GM21447 (cell line): Measurements from ENCODE around the gene CHD5.

Experiments used
- ATAC-seq: cut with Tn5 transposase; IDR thresholded peaks from one replicate; pipeline ENCODE4 v1.9.1; 2021; ENCODE audit not compliant: unreplicated experiment

Gene CHD5

DNA sequence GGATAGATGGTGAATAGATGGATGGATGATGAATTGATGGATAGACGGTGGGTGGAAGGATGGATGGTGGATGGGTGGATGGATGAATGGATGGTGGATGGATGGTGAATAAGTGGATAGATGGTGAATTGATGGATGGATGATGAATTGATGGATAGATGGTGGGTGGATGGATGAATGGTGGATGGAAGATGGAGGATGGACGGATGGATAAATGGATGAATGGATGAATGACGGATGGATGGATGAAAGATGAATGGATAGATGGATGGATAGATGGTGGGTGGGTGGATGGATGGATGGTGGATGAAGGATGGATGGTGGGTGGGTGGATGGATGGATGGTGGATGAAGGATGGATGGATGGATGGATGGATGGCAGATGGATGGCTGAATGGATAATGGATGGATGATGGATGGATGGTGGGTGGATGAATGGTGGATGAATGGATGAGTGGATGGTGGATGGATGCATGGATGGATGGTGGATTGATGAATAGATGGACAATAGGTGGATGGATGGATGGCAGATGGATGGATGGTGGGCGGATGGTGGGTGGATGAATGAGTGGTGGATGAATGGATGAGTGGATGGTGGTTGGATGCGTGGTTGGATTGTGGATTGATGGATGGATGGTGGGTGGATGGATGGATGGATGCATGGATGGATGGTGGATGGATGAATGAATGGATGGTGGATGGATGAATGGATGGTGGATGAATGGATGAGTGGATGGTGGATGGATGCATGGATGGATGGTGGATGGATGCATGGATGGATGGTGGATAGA is 5.3 kb downstream of the CHD5 start:
- no peak for ATAC-seq

DNA sequence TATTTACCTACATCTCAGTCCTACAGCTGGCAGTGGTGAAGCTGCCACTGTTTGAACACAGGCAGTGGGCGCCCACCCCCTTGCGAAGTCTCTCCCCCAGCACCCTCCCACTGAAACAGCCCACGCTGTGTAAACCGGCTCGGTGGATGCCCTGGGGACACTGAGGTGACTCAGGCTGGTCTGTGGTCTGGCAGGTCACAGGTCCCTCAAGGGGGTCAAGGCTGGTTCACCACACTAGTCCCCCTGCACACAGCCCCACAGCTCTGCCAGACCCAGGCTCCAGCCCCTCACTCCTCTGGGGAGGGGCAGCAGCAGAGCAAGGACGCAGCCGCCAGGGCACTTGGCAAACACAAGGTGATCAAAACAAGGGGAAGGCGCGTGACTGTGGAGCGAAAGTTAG is 7.6 kb downstream of the CHD5 start:
- no peak for ATAC-seq

DNA sequence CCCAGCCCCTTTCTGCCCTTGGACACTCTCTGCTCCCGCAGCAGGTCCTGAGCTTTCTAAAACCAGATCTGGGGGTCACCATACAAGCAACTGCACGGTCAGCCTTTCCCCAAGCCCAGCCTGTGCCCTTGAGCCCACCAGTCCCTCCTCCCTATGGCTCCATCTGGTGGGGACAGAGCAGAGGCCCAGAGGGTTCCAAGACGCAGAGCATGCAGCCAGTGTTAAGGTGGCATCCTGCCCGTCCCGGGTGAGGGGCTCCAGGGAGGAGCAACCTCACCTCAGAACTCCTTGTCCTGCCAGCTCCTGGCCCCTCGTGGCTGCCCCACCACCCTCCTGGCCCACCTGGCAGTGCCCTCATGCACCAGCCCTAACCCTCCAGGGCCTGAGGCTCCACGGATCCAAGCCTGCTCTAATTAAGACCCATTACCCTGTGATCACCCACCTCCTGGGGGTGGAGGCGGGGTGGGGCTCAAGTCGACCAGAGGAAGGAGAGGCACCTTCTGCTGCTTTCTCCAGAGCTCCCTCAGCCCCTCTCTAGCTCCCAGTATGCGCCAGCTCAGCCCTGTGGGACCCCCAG is 8.5 kb downstream of the CHD5 start:
- ATAC-seq, result no peak

DNA sequence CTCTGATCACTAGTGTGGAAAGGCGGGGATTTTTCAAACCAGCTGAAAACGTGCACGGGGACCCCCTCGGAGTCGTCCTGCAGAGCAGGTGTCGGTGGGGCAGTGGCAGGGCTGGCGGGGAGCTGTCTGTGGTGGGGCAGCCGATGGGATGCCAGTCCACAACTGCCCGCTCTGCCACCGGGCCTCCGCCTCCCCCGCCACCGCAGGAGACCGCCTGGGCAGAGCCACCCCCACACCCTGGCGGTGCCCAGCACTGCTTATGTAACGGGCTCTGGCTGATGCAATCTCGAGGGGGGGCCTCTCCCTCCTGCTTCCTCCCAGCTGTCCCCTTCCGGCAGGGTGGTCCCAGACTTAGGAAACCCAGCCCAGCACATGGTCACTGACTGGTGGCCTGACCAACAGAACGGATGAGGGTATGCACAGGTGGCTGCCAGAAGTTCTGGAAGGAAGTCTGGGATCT is 9.3 kb downstream of the CHD5 start:
- no peak for ATAC-seq

DNA sequence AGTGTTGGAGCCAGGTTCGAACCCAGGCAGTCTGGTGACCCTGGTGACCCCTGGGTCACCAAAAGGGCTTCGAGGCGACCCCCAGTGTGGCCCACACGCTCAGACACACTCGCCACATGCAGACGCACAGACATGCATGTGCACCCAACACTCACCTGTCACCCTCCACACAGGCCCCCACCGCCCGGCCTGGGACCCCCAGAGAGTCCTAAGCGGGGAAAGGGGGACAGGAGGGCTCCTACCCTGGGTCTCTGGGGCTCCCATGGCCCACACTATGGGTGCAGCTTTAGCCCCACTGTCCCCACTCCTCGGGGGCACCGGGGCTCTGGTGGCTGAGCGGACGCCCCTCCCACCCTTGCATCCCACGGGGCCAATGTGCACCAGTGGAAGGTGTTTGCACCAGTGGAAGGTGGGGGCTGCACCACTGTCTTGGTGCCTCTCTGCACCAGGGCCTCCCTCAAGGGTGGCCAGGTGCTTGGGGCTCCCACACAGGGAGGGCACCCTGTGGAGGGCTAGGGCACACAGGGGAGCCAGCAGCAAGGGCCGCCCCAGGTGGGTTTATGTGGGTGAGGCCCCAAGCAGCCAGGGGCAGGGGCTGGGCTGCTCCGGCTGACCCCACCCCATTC is 9.9 kb downstream of the CHD5 start:
- ATAC-seq, result no peak

DNA sequence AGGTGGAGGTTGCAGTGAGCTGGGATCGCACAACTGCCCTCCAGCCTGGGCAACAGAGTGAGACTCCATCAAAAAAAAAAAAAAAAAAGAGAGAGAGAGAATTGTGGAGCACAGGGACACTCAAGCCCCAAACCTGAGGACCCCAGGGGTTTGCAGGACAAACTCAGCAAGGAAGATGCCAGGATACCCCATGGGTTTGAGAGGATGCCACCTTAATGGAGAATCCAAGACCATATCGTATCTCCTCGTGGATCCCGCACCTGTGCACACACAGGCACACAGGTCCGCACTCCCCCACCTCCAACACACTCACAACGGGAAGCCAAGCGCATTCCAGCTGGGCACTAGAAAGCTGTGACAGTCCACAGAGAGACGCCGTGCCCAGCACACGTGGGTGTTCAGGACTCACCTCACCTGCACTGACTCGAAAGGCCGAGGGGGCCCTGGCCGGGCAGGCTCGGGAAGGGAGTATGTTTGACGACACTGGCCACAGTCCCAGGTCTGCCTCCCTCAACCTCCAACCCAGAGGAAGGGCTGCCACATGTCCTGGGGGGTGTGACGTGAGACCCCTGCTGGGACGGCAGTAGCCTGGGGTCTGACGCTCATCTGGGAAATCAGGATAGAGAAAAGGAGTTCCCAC is 11.1 kb downstream of the CHD5 start:
- ATAC-seq, result no peak

DNA sequence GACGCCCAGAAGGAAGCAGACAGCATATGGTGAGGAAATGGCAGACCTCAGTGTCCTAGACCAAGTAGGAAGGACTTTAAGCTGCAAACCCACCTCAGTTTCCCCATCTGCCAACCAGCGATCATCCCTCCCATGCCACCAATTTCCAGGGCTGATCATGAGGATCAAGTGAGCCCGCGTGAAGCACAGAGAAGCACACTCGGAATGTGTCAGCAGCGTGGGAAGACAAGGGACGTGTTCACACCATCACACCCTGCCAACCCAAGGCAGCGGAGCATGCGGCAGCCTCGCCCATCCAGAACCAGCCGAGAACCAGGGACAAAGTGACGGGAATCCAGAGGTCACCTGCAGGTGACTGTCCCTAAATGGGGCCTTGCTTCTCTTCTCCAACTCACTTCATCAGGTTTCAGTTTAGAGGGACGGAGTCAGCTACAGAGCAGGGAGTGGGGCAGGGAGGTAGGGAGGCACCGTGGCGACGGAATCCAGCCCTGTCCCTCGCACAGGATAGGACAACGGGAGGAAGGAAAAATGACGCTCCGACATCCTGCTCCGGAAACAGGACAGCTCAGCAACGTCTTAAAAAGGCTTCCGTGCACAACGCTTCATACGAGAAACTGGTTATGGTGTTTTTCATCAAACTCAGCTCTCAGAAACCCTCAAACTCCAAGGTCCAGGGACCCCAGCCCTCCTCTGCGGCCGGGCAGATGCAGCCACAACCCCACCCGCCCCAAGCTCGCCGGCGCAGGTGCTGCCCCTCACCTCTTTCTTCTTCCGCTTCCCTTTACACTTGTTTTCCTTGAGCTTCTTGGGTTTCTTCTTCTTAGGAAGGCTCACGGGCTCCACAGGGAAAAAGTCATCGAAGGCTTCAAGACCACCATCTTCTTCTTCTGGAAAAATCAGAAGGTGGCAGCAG is 12.5 kb downstream of the CHD5 start:
- ATAC-seq, result no peak

DNA sequence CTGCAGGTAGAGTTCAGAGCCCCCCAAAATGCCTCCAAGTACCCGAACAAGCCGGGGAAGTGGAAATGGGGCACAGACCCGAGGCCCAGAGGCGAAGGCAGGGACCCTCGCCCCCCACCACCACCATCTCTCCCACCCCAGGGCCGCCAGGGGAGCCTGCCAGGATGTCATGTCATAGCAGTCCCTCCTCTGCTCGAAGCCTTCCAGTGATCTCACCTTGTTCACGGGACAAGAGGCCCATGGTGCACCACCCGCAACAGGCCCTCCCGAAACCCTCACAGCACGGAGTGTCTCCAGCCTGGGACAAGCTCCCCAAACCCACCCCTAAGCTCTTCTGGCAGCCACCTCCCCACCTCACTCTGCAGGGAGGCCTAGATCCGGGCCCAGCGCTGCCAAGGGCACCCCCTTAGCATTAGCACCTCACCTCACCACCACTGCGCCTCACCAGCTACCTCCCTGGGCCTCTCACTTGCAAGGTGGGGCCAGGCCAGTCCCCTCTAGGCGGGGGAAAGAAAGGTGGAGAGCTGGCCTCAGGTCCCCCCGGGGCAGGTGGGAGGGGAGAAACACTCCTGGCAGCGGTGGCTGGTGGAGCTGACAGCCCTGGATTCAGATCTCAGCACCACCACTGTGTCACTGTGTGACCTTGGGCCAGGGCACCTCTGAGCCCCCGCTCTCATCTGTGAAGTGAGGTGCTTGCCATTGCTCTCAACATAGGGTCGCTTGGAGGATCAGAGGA is 13.3 kb downstream of the CHD5 start:
- no peak for ATAC-seq

DNA sequence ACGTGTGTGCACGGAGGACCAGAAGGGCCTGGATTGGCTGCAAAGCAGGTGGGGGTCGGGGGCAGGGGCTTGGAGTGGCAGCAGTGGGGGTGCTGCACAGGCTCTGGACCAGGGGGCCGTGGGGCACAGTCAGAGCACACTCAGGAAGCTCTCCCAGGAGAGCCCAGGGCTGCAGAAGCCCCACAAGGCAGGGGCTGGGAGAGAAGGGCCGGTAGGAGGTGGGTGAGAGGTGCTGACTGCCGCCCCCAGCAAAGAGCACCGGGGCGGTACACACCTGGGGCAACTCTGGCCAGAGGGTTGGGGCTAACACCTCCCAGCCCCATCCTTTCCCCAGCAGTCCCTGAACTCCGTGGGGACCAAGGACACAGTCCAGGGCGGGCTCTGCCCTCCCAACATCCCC is 13.9 kb downstream of the CHD5 start:
- no peak for ATAC-seq

DNA sequence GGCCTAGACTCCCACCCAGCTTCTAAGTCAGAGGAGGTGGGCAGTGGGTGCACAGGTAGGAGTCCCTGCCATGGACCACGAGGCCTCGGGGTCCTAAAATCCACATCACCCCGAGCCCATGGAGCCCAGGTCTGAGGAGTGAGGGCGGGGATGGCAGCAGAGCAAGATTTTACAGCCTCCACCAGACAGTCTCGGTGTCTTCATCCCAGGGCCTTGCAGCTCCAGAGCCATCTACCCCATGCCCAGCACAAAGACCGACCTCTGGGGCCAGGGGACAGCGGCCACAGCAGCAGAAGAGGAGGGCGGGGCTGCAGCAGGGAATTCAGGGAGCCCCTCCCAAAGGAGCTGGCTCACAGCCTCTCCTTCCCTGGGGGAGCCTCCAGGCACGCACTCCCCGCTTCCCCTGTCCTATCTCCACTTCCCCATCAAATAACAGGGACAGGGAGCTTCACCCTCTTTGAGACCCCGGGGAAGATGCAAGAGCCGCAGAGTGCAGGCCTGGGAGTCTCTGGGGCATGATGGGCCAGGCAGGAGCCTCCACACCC is 14.6 kb downstream of the CHD5 start:
- ATAC-seq, result no peak

DNA sequence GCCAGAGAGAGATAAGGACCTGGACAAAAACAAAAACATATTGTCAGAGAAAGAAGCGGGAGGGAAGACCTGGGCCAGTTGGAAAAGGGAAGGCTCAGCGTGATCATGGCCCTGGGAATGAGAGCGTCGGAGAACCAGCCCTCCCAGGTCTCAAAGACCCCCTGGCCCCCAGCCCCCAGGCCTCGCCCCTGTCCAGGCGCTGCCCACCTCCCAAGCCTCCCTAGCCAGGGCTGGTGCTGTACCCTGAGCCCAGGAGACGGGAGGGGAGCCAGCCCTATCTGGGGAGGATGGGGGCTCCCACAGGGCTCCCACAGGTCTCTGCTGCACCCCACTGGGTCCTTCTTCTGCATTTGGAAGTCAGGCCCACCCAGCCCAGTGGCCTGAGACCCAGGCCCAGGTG is 15.1 kb downstream of the CHD5 start:
- ATAC-seq, result no peak

DNA sequence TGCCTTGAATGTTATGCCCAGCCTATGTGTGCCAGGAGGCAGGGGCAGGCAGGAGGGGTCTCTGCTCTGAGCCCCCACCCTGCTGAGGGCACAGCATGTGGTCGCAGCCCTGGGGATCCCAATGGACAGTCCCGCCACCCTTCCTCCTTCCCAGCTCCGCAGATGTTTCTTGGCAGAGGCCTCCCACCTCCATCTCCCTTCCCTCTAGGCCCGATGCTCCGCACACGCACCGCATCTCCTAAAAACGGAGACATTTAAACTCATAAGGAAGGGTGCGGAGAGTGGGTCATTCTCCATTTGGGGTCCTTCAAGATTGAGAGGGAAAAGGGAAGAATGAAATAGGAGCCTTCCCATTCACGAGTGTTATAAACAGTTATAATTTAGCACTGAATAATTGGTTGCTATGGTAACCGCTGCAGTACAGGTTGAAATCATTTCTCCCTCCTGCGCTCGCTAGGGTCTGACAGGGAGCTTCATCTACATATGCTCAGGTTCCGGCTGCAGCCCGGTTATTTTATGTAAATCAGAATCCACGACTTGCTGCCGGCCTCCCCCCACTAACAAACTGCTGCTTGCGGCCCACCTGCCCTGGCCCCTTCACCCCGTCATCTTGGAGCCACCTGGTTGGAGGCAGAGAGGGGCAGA is 16.0 kb downstream of the CHD5 start:
- no peak for ATAC-seq

DNA sequence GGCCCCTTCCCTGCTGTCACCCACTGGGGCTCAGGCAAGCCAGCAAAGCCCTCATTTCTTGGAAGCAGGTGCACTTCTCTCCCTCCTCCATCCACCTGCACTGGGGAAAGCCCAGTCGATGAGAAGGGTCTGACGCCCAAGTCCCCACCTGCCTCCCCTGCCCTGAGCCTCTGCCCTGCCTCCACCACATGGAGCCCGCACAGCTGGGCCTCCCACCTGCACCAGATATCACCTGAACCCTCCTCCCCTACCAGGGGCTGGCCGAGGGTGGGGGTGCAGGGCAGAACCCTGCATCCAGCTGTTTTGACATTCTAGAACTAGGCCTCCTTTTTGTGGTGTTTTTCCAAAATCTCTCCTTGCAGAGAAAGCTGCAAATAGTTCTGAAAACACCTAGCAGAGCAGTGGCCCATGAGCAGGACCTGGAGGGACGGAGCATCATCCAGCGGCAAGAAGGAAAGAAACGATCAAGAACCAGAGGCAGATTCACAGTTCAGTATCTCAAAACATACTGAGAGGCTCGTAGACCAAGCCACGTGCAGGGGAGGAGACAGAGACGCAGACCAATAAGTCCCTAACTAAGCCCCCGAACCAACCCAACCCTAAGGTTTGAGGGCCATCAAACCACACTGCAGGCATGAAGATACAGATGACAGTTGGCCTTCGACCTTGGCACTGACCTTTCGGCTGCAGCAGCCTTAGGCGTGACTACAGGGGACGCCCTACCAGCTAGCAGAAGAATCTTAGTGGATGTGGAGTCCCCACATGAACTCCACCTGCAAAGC is 16.7 kb downstream of the CHD5 start:
- no peak for ATAC-seq

DNA sequence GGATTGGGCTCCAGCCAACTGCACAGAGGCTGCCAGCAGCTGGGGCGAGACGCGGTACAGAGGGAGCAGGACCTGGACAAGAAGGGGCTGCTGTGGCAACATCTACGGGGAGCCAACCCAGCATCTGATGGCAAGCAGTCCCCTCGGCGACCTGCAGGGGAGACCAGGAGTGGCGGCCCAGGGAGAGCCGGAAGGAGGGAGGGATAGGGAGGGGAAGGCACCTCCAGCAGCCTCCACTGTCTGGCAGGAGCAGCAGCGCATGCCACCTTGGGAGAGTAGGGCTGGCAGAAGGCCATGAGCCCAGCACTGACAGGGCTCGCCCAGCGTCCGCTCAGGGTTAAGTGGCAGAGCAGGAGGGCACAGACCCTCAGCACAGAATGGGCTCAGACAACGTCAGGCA is 17.3 kb downstream of the CHD5 start:
- ATAC-seq, result no peak

DNA sequence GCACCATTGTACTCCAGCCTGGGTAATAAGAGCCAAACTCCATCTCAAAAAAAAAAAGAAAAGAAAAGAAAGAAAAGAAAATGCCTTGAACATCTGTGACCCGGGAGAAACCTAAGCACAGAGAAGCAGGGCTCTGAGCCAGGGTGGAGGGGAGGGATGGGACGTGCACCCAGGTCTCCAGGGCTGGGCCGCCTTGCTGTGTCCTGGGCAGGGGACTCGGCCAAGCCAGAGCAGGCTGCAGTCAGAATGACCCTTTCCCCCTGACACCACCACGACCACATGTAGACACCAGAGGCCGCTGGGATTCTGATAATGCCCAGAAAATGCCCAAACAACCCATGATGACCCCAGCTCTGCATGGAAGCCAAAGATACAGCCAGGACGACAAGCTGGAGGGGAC is 17.8 kb downstream of the CHD5 start:
- no peak for ATAC-seq

DNA sequence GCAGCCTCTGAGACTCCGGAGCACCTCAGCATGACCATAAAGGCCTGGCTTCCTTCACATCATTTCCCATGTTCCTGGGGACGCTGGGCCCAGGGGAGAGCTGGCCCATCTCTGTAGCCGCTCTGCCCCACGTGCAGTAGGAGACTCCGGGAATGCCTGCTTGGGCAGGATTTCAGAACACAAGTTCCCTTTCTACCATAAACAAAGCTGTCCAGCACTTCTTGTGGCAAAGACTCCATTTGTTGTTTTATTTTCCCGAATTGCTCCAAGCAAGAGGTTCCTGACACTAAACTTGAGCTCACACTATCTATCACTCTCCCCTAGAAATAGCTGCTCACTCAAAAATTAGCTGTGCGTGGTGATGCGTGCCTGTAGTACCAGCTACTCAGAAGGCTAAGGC is 21.9 kb downstream of the CHD5 start:
- no peak for ATAC-seq

DNA sequence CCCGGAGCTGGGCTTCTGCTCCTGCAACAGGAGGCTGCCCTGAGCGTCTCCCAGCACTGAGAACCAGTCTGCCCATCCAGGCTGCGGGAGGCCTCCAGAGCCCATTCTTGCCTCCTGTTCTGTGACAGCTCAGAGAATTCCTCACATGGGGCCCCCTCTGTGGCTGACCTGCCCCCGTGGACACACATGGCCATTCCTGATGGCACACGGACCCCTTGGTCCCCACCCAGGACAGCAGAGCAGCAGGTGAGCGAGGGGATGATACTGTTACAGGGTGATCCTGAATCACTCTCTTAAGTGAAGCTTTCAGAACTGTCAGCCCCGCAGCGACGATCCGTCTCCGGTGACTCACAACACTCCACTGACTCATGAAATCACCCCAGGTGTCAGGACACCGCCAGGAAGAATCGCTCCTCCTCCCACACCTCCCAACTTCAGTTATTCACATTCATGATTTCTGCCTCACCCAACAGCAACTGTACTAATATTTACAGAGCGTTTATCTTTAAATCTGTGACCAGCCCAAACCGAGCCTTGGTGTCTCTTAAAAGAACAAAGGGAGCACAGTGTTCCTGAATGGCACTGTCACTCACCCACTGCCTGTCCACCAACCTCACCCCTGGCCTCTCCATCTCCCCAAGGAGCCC is 22.5 kb downstream of the CHD5 start:
- no peak for ATAC-seq

DNA sequence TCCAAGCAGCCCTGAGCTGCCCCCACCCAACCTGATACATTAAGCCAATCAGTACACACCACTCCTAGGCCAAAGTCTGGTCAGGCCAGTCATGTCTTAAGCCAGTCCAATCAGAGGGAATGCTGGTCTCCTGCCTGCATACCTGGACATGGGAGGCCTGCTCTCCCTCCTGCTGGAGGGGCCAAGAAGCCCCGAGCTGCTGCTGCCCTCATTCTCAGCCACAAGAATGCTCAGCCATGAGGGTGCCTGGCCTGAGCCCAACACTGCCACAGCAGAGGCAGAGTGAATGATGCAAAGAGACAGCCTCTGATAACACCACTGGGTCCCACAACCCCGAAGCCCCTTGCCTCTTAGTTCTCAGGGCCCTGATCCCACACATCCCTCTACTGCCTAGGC is 23.0 kb downstream of the CHD5 start:
- no peak for ATAC-seq
